DMS153 (cell line): ENCODE results near the gene STARD6.
A peak's percentile ranks its signal among the peaks of the same experiment; 100 is the strongest.
"Not testable (repeated sequence)": the region's sequence is repeated elsewhere in the genome, so short reads cannot be mapped to it uniquely, and the experiment has no call there.

Experiments
- DNase-seq: peaks from one replicate; lab custom pipeline; 2025; lab: John Stamatoyannopoulos, UW

The STARD6 gene

GRCh38 chr18:54357660-54358494 is at the start of gene STARD6, which contains the start of gene C18orf54:
TSS of gene STARD6 (minus strand) at chr18:54357858. CDS start at chr18:54354573, 3,285 bp downstream.
TSS of gene C18orf54 (plus strand) at chr18:54357906. CDS start at chr18:54360573, 2,667 bp downstream.
- DNase-seq, result peak; percentile 79

DNA sequence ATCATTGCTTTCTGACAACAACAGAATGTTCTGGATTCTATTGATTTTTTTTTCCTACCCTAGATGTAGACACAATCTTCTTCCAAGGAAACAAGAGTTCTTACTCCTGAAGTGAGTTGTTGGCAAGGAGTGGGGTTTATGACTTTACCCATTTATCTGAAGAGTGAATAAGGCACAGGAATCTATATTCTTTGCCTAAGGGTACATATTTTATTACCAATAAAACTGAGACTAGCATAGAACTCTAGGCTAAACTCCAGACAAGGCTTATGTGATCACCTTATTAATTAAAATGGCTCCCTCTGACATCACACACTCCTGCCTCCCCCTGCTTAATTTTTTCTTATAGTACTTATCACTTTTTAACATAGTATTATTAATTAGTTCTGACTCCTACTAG is 47.6 kb upstream of the STARD6 start:
- DNase-seq, result no peak

GRCh38 chr18:54396760-54397159 is 39.1 kb upstream of the STARD6 start:
- DNase-seq, result no peak

DNA sequence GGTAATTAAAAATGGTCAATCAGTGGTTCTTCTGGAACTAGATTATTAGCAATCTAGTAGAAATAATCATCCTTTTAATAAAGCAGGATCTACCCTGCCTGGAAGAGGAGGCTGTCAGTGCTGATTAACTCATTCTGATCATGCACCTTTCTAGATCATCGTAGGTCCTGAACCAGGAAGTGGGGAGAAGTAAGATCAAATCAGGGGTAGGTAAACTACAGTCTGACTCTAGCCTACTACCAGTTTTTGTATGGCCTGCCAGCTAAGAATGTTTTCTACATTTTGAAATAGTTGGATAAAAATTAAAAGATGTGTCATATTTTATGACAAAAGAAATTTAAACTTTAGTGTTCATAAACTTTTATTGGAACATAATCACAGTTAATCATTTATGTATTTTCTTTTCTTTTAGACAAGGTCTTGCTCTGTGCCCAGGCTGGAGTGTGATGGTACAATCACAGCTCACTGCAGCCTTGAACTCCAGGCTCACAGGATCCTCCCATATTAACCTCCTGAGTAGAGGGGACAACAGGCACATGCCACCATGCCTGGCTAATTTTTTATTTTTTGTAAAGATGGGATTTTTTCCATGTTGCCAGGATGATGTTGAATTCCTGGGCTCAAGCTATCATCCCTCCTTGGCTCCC is 36.1 kb upstream of the STARD6 start:
- no peak for DNase-seq

GRCh38 chr18:54392543-54393023 is 34.9 kb upstream of the STARD6 start:
- no peak for DNase-seq

- DNase-seq, result no peak
Measured at GRCh38 chr18:54390838-54391237, 33.2 kb upstream of the STARD6 start.

DNA sequence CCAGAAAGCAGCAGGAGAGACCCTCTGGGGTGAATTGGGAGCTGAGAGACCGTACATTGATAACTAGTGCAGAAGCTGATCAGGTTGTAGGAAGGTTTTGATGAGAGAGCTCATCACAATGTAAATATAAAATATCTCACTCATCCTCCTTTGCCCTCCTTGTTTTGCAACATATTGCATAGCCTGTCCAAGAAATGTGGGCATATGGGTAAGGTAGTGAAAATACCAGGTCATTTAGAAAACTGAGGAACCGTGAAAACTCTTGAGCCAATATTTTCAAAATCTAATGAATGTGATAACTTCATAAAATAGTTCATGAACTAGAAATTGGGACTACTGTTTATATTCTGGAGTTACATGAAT is 31.5 kb upstream of the STARD6 start:
- no peak for DNase-seq

- DNase-seq, result no peak
Measured at GRCh38 chr18:54388203-54389142, 30.8 kb upstream of the STARD6 start.

DNA sequence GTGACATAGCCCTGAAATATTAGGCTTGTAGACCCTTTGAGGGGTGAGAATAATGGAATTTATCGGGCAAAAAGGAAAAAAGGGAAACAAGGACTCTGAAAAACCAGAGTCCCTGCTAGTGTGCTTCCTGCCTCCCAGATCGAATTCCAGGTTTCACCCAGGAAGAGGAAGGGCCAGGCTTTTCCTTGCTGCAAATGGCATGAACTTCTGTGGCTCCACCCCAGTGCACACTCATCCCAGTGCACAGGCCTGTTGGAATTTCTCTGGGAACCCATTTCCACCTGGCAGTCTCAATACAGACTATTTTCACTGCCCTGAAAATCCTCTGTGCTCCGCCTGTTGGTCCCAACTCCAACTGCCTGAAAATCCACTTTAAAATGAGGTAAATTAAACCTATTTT is 30.0 kb upstream of the STARD6 start:
- no peak for DNase-seq

- DNase-seq, result not testable (repeated sequence)
Measured at GRCh38 chr18:54386800-54387495, 29.3 kb upstream of the STARD6 start.

- DNase-seq, result no peak
Measured at GRCh38 chr18:54386043-54386442, 28.4 kb upstream of the STARD6 start.

GRCh38 chr18:54382733-54383252 is 25.1 kb upstream of the STARD6 start:
- DNase-seq, result no peak

DNA sequence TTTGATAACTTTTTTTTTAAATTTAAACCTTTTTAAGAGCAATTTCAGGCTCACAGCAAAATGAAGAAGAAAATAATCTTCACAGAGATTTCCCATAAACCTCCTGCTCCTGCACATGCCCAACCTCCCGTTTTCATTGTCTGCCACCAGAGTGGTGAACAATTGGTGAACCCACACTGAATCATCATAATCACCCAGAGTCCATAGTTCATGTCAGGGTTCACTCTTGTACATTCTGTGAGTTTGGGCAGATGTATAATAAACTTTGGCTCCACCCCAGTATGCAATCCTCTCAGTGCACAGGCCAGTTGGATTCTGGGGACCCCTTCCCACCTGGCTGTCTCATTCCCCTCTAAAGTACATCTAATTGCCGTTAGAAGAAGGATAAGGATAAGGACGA is 24.4 kb upstream of the STARD6 start:
- DNase-seq, result no peak

- DNase-seq, result no peak
Measured at GRCh38 chr18:54381640-54382039, 24.0 kb upstream of the STARD6 start.

- no peak for DNase-seq
Measured at GRCh38 chr18:54378057-54378456, 20.4 kb upstream of the STARD6 start.

GRCh38 chr18:54360406-54360805 is 2.7 kb upstream of the STARD6 start:
- no peak for DNase-seq

DNA sequence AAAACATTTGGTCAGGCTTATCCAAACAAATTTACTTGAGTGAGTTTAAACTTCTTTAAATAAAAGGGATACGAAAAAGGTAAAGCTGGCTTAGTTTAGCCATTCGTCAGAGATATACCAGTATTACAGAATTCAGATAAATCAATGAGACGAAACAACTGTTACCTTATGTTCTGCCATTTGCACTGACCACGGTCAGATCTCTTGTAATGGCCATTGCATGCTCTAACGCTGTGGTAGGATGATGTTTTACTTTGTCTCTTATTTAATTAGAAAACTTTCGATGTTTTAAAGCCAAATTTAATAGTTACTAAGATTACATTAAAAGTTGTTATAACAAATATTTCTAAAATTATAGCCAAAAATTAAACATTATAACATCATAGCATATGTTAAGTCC is 1.6 kb upstream of the STARD6 start:
- DNase-seq, result no peak

DNA sequence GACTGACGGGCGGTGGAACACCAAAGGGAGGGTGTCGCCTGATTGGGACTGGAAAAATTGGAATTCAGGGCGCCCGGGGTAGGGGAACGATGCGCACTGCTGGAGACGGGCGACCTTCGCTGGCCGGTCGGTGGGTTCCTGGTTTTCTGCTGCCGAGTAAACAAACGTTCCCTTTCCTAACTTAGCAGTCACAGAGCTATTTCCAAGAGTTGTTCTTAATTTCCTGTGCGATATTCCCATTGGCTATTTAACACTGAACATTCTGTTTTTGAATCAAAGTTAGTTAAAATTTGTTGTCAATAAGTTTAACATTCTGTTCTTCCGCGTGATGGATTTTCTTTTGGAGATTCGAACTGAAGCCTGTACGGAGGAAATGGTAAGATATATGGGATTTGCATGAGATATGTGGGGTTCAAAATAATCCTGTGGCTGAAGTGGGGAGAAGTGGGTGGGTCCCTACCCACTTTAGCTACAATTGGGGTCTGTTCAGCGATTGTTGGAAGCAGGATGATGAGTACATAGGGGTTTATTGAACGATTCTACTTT is 910 bp upstream of the STARD6 start:
- DNase-seq, result no peak

DNA sequence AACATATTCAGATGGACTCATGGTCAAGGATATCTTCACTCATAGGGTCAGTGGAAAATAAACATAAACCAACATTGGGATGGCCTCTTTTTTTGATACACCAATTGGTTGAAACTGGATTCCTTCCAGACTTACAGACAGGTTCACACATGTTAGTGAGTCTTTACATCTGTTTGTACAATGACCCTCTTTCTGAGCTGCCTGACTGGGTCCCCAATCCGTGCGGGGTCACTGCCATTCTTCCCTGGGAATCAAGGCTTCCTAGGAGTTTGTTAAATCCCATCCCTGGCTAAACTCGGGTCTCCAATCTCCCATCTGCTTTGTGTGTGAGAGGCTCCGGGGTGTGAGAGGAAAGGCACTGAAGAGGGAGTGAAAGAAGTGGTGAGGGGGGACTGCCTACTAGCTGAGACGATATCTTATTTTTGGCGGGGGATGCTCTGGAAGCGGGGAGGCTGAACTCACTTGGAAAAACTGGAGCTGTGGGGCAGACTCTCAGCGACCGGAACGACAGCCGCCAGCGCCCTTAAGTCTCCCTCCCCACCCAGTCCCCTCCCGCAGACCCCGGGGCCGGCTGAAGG is 487 bp downstream of the STARD6 start:
- DNase-seq, result no peak

- no peak for DNase-seq
Measured at GRCh38 chr18:54351186-54351585, 6.5 kb downstream of the STARD6 start.

DNA sequence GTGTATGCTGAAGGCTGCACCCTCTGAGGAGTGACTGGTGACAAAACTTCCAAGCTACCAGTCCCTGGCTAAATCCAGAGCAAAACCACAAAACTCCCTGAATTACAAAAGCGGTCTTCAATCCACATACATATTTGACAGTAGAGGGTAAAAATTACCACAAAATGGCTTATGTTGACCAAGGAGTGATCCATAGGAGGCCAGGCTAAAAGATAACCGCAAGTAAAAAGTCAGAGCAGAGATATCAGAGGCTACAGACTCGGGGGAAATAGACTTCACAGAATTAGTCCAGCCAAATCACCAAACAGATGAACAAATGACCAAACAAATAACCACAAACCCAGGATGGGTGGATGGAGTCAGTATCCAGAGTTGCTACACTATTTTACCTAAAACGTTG is 19.4 kb downstream of the STARD6 start:
- DNase-seq, result no peak
